HG03558 (cell line): ENCODE data around the gene ZC3H12C.
"Not testable (repeated sequence)": the region's sequence is repeated elsewhere in the genome, so short reads cannot be mapped to it uniquely, and the experiment has no call there.

ENCODE experiments used
- ATAC-seq: cut with Tn5 transposase; IDR thresholded peaks from one replicate; pipeline ENCODE4 v1.9.1; 2021; ENCODE audit warnings: moderate number of reproducible peaks; ENCODE audit not compliant: unreplicated experiment; ENCODE audit errors: extremely low read depth

Gene ZC3H12C

GRCh38 chr11:110174645-110175310 lies 81.6 kb downstream of the ZC3H12C start:
- no peak for ATAC-seq

- no peak for ATAC-seq
Measured at GRCh38 chr11:110176366-110177085, 83.3 kb downstream of the ZC3H12C start.

- no peak for ATAC-seq
Measured at GRCh38 chr11:110177086-110177456, 83.9 kb downstream of the ZC3H12C start.

DNA sequence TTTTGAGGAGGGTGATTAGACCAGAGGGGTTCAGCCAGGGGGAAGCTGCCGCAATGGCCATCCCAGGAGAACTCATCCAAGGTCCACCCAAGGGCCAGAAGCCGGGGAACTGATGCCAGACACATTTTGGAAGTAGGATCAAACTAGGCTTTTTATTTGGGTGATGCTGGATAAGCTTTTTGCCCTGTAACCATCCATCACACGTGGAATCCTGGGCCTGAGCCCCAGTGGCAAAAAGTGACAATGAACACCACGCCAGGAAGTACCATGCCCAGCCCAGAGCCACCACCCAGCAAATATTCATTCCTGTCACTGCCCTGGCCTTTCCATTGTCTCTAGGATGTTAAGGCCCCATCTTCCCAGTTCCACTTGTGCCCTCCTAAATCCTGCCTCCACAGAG lies 85.9 kb downstream of the ZC3H12C start:
- no peak for ATAC-seq

DNA sequence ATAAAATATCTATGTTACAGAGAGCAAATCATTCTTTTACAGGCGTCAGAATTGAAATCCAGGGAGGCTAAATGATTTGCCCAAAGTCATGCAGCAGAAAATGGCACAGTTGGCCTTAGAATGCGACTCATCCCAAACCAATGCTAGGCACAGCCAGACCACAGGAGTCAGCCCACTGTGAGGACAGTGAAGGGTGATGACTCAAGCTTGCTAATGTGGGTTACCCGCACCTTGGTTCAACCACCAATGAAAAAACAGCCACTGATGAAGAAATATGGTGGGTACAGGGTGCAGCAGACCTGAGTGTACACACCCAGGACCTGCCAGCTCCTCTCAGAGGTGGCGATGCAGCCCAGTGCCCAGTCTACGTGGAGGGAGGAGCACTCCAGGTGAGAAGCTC lies 89.7 kb downstream of the ZC3H12C start:
- ATAC-seq = no peak

DNA sequence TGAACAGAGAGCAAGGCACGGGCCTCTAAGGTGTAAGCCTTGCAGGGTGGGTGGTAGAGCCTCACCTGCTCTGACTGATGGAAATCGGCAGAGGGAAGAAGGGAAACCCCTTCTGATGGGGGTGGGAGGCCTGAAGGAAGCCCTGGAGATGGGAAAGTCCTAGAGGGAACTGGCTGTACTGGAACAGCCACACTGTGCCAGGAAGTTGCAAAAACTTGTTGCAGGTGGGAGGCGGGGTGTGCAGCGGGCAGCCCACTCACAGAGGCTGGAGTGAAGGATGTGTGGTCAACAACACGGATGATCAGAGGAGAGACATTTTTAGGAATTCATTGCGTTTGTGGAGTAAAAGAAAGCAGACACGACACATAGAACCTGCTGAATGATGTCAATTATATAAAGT lies 91.3 kb downstream of the ZC3H12C start:
- no peak for ATAC-seq

GRCh38 chr11:110185121-110185591 lies 92.0 kb downstream of the ZC3H12C start:
- ATAC-seq = no peak

DNA sequence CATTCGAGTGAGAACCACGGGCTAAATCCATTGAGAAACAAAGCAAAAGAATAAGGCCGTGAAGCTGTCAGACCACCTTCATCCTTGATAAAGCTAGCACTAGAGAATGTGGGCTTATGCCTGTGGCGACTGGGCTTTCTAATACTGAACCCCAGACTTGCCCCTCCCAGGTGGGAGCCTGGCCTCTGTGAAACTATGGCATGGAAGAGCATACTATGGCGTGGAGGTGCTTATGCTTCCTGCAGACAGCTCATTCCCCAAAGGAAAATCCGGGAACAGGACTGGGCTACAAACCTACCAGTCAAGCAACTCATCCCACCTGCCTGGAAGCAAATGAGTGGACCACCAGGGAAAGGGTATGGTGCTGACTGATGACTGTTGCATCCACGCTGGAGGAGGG lies 92.4 kb downstream of the ZC3H12C start:
- ATAC-seq = no peak

GRCh38 chr11:110186456-110186855 lies 93.3 kb downstream of the ZC3H12C start:
- ATAC-seq = no peak

GRCh38 chr11:110186867-110187266 lies 93.7 kb downstream of the ZC3H12C start:
- ATAC-seq = no peak

DNA sequence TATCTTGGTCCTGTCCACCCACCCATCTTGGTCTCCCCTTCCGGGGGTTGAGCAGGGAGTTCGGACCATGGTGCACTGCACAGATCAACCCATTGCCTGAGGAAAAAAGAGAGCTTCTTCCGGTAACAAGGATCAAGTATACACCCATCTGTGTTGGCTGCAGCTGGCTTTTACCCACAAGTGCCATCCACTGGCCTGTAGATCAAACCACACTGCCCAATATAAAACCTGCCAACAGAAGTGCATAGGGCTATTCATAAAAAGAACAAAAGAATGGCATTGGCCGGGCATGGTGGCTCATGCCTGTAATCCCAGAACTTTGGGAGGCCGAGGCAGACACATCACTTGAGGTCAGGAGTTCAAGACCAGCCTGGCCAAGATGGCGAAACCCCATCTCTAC lies 94.5 kb downstream of the ZC3H12C start:
- ATAC-seq = no peak

DNA sequence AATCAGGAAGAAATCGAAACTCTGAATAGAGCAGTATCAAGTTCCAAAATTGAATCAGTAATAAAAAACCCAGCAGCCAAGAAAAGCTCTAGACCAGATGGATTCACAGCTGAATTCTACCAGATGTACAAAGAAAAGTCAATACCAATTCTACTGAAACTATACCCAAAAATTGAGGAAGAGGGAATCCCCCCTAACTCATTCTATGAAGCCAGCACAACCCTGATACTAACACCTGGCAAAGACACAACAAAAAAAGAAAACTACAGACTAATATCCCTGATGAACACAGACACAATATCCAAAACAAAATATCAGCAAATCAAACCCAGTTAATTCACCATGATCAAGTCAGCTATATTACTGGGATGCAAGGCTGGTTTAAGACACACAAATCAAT lies 97.7 kb downstream of the ZC3H12C start:
- ATAC-seq = no peak

GRCh38 chr11:110192604-110193282 lies 99.6 kb downstream of the ZC3H12C start:
- peak; percentile 68 for ATAC-seq

GRCh38 chr11:110194211-110194766 lies 101.1 kb downstream of the ZC3H12C start:
- not testable (repeated sequence) for ATAC-seq

GRCh38 chr11:110196241-110196754 lies 103.1 kb downstream of the ZC3H12C start:
- ATAC-seq = no peak

DNA sequence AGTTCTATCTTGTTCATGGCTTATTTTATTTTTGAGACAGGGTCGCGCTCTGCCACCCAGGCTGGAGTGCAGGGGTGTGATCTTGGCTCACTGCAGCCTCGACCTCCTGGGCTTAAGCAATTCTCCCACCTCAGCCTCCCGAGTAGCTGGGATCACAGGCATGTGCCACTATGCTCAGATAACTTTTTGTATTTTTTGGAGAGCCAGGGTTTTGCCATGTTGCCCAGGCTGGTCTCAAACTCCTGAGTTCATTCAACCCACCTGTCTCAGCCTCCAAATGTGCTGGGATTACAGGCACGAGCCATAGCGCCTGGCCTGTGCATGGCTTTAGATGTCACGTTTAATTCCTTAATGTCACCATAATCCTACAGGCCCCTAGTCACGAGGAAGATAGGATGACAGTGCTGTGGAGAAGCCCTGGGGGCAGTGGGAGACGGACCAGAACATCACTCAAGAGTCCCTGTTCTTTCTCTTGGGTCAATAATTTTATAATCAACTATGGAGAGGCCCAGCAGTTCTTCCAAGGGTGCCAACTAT lies 103.8 kb downstream of the ZC3H12C start:
- ATAC-seq = no peak

DNA sequence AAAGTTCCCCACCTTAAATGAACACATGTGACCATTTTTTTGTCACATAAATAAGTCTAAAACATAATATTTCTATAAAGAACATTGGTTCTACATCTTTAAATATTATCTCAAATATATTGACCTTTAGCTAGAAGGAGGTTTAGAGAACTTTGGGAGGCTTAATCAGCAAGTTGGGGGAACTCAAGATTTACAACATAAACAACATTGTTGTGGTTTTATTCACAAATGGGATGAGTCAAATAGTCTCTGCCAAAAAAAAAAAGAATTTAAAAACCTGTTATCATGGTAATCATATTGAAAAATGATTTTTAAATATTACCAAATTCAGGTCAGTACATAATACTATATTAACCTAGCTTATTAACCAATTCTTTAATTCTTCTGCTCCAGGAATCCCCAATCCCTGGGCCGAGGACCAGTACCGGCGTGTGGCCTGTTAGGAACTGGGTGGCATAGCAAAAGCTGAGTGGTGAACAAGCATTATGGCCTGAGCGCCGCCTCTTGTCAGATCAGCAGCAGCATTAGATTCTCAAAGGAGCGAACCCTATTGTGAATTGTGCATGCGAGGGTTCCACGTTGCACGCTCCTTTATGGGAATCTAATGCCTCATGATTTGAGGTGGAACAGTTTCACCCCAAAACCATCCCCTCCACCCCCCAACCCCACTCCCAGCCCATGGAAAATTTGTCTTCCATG lies 105.0 kb downstream of the ZC3H12C start:
- no peak for ATAC-seq

GRCh38 chr11:110199184-110199981 lies 106.2 kb downstream of the ZC3H12C start:
- no peak for ATAC-seq

DNA sequence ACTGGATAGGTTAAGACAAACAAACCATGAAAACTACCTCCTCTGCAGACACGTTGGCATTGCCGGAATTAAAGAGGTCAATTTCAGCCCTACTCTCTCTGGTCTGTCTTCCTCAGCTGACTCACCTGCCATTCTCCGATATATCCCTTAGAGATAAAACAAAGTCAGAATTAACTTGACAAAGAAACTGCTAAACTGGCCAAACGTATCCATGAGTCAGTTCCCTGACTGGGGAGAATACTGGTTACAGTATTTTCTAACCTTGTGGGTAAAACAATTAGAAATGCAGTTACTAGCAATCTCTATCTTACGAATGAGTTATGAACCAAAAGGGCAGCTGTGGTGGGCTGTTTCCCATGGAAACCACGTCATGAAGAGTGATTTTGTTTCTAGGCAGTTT lies 107.0 kb downstream of the ZC3H12C start:
- ATAC-seq = no peak
